ENCODE measurements around the gene POU2F1. TPM values are rescaled to one million over a fixed set of nuclear protein-coding genes. Genes with fewer than 3 reads are reported as not detected.

Gene POU2F1
- total RNA-seq, 1 donor from 2014 or later: 20.2 TPM

DNA sequence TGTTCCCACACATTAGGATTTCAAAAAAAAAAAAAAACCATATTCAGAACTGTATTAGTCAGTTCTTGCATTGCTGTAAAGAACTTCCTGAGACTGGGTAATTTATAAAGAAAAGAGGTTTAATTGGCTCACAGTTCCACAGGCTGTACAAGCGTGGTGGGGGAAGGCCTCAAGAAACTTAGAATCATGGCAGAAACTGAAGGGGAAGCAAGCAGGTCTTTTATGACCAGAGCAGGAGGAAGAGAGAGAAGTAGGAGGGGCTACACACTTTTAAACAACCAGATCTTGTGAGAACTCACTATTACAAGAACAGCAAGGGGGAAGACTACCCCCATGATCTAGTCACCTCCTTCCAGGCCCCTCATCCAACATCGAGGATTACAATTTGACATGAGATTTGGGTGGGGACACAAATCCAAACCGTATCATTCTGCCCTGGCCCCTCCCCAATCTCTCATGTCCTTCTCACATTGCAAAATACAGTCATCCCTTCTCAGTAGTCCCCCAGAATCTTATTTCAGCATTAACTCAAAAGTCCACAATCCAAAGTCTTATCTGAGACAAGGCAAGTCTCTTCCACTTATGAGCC lies 51.8 kb downstream of the POU2F1 start:
- Mint-ChIP-seq H3K27me3 (ENCODE audit: insufficient read depth) (no peaks in the 10 kb centered on the region), H3K4me3 (no peak overlapping the region), H3K27ac (no peak overlapping the region), H3K36me3 (ENCODE audit: low read depth) (no peaks in the 10 kb centered on the region), H3K4me1 (ENCODE audit: low read depth) (peaks cover 52% of the 10 kb centered on the region), H3K9me3 (no peaks in the 10 kb centered on the region)
- no peak for DNase-seq (ENCODE audit: low spot score)
- intact Hi-C loops (cut with micrococcal nuclease): no loop called here

DNA sequence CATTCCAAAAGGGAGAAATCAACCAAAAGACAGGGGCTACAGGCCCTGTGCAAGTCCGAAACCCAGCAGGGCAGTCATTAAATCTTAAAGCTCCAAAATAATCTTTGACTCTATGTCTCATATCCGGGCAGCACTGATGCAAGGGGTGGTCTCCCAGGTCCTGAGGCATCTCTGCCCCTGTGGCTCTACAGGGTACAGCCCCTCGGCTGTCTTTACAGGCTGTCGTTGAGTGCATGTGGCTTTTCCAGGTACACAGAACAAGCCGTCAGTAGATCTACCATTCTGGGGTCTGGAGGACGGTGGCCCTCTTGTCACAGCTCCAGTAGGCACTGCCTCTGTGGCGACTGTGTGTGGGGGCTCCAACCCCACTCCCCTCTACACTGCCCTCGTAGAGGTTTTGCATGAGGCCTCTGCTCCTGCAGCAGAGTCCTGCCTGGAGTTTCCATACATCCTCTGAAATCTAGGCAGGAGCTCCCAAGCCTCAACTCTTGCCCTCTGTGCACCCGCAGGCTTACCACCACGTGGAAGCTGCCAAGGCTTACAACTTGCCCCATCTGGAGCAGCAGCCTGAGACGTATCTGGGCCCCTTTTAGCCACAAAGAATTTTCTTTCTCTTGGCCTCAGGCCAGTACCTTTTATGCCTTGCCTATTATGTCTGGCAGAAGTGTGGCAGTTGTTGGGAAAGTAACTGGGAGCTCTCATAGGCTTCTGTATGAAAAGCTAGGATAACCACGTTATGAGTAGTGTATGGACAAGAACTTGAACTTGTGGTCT lies 52.5 kb downstream of the POU2F1 start:
- Mint-ChIP-seq H3K27ac (no peak overlapping the region), H3K4me1 (ENCODE audit: low read depth) (peaks cover 52% of the 10 kb centered on the region), H3K4me3 (no peak overlapping the region), H3K27me3 (ENCODE audit: insufficient read depth) (no peaks in the 10 kb centered on the region), H3K36me3 (ENCODE audit: low read depth) (no peaks in the 10 kb centered on the region), H3K9me3 (no peaks in the 10 kb centered on the region)
- no peak for DNase-seq (ENCODE audit: low spot score)
- intact Hi-C loops (cut with micrococcal nuclease): no loop called here

DNA sequence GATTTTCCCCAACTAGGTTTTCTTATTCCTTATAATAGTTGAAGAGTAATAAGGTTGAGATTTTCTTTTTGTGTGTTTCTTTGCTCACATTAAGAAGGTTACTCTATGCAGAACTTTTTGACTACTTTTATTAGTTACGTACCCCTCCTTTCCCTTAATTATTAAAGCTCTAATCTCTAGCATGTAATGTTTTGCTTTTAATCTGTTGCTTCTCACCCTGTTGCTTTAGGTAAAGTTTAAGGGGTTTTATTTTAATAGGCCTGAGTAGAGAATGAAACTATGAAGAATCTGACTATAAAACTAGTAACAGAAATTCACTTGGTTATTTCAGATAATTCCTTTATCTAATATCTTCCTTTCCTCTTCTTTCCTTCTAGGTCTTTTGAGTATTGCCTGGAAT lies 53.4 kb downstream of the POU2F1 start:
- H3K27me3 Mint-ChIP-seq (ENCODE audit: insufficient read depth): no peaks in the 10 kb centered on the region
- H3K4me1 Mint-ChIP-seq (ENCODE audit: low read depth): peaks cover 48% of the 10 kb centered on the region
- no peak for DNase-seq (ENCODE audit: low spot score)
- intact Hi-C loops (cut with micrococcal nuclease): no loop called here
- H3K9me3 Mint-ChIP-seq: no peaks in the 10 kb centered on the region
- H3K4me3 Mint-ChIP-seq: no peak overlapping the region
- no peaks in the 10 kb centered on the region for H3K36me3 Mint-ChIP-seq (ENCODE audit: low read depth)
- no peak overlapping the region for H3K27ac Mint-ChIP-seq

DNA sequence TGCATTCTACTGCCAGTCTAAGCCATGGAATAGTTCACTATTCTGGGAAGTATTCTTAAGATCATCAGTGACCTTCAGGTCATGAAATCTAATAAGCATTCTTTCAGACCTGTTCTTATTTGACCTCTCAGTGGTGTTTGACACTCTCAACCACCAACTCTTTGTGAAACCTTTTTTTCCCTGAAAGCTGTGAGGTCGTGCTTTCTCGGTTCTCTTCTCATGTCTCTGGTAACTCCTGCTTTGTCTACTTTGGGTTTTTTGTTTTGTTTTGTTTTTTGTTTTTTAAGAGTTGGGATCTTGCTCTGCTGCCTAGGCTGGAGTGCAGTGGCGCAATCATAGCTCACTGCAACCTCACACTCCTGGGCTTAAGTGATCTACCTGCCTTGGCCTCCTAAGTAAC lies 56.3 kb downstream of the POU2F1 start:
- intact Hi-C loops (cut with micrococcal nuclease): no loop called here
- H3K4me3 Mint-ChIP-seq: no peak overlapping the region
- peaks cover 48% of the 10 kb centered on the region for H3K4me1 Mint-ChIP-seq (ENCODE audit: low read depth)
- H3K36me3 Mint-ChIP-seq (ENCODE audit: low read depth): no peaks in the 10 kb centered on the region
- H3K27ac Mint-ChIP-seq: peak overlapping the region; percentile 81
- no peaks in the 10 kb centered on the region for H3K9me3 Mint-ChIP-seq
- DNase-seq (ENCODE audit: low spot score): no peak
- H3K27me3 Mint-ChIP-seq (ENCODE audit: insufficient read depth): no peaks in the 10 kb centered on the region

DNA sequence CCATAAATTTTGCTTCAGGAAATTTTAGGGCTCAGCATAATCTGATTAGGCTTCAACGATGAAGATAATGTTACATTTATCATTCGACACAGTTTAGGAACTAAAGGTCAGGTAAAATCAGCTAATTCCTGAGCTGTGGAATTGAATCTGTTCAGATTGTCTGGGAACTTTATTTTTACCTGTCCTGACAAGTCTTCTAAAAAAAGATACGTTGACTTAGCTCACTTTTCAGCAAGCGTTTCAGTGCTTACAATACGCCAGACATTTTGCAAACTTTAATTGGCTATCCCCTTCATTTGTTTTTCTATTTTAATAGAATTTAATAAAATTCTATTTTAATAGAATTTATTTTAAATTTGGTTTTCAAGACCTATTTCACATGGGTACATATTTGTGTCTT lies 57.8 kb downstream of the POU2F1 start:
- DNase-seq (ENCODE audit: low spot score): no peak
- peaks cover 40% of the 10 kb centered on the region for H3K4me1 Mint-ChIP-seq (ENCODE audit: low read depth)
- no peaks in the 10 kb centered on the region for H3K9me3 Mint-ChIP-seq
- H3K4me3 Mint-ChIP-seq: no peak overlapping the region
- H3K27ac Mint-ChIP-seq: no peak overlapping the region
- H3K27me3 Mint-ChIP-seq (ENCODE audit: insufficient read depth): no peaks in the 10 kb centered on the region
- intact Hi-C loops (cut with micrococcal nuclease): no loop called here
- H3K36me3 Mint-ChIP-seq (ENCODE audit: low read depth): no peaks in the 10 kb centered on the region

DNA sequence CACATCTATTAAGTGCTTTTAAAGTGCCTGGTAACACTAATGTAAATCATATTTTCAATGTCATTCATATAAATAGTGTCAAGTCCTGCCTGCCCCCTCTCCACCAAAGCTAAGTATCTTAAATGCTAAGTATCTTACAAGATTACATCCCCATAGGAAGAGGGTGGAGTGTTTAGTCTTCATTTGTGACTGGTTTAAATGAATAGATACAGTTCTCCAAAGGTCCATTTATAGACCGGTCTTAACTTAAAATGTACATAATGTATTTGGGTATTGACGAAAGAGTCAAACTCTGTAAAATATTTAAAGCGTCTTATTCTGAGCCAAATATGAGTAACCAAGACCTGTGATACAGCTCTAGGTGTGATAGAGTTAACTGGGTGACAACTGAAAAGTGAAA lies 60.2 kb downstream of the POU2F1 start:
- no peaks in the 10 kb centered on the region for H3K36me3 Mint-ChIP-seq (ENCODE audit: low read depth)
- no peaks in the 10 kb centered on the region for H3K27me3 Mint-ChIP-seq (ENCODE audit: insufficient read depth)
- intact Hi-C loops (cut with micrococcal nuclease): no loop called here
- no peak for DNase-seq (ENCODE audit: low spot score)
- H3K9me3 Mint-ChIP-seq: no peaks in the 10 kb centered on the region
- H3K4me3 Mint-ChIP-seq: no peak overlapping the region
- no peak overlapping the region for H3K27ac Mint-ChIP-seq
- peaks cover 21% of the 10 kb centered on the region for H3K4me1 Mint-ChIP-seq (ENCODE audit: low read depth)

DNA sequence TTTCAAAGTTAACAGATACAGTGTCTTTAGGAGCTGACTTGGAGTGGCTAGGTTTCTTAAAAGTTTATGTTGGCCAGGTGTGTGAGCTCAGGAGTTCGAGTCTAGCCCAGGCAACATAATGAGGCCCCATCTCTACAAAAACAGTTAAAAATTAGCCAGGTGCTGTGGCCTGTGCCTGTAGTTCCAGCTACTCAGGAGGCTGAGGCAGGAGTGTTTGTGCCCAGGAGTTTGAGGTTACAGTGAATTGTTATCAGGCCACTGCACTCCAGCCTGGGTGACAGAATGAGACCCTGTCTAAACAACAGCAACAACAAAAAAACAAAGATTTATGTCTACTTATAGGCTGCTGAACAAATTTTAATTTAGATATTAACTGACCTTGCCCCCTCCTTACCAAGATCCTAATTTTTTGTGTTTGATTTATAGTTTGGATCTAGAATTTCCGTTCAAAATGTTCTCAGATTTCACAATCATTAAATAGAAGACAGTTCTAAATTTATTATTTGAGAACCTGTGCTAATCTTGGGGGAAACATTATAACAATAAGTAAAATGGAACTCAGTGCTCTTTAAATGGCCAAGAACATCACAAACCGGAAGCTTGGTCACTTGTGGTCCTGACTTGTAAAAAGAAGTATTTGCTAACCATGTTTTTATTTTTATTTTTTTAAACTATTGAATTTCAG lies 67.8 kb downstream of the POU2F1 start:
- H3K9me3 Mint-ChIP-seq: peaks cover 8% of the 10 kb centered on the region
- peaks cover 7% of the 10 kb centered on the region for H3K4me1 Mint-ChIP-seq (ENCODE audit: low read depth)
- peaks cover 2% of the 10 kb centered on the region for H3K36me3 Mint-ChIP-seq (ENCODE audit: low read depth)
- no peak for DNase-seq (ENCODE audit: low spot score)
- intact Hi-C loops (cut with micrococcal nuclease): no loop called here
- H3K4me3 Mint-ChIP-seq: no peak overlapping the region
- no peaks in the 10 kb centered on the region for H3K27me3 Mint-ChIP-seq (ENCODE audit: insufficient read depth)
- H3K27ac Mint-ChIP-seq: no peak overlapping the region

DNA sequence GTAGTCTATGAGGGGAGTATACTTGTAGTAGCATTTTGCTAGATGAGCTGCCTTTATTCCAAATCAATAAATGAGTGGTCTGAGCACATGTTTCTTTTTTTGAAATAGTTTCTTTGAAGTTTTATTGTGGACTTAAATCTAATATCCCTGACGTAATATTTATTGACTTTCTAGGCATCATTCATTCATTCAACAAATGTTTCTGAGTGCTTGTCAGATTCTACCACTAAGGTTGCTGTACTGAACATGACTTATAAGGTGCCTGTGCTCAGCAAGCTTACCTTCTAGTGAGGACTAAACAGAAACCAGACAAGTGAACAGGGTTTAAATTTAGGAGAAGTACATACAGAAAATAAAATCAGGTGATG lies 68.4 kb downstream of the POU2F1 start:
- intact Hi-C loops (cut with micrococcal nuclease): no loop called here
- Mint-ChIP-seq H3K27me3 (ENCODE audit: insufficient read depth) (no peaks in the 10 kb centered on the region), H3K9me3 (peaks cover 11% of the 10 kb centered on the region), H3K36me3 (ENCODE audit: low read depth) (peaks cover 4% of the 10 kb centered on the region), H3K4me3 (no peak overlapping the region), H3K27ac (no peak overlapping the region), H3K4me1 (ENCODE audit: low read depth) (peaks cover 7% of the 10 kb centered on the region)
- no peak for DNase-seq (ENCODE audit: low spot score)

DNA sequence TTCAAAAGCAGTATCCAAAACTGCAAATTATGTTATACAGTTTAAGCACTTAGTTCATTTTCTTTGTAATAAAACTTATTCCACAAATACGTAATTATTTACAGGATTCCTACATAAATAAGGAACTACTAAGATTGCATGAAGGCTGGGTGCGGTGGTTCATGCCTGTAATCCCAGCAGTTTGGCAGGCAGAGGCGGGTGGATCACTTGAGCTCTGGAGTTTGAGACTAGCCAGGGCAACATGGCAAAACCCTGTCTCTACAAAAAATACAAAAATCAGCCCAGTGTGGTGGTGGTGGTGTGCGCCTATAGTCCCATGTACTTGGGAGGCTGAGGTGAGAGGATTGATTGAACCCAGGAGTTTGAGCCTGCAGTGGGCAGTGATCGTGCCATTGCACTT lies 69.3 kb downstream of the POU2F1 start:
- H3K36me3 Mint-ChIP-seq (ENCODE audit: low read depth): peaks cover 4% of the 10 kb centered on the region
- DNase-seq (ENCODE audit: low spot score): no peak
- H3K9me3 Mint-ChIP-seq: peaks cover 11% of the 10 kb centered on the region
- peaks cover 11% of the 10 kb centered on the region for H3K4me1 Mint-ChIP-seq (ENCODE audit: low read depth)
- no peaks in the 10 kb centered on the region for H3K27me3 Mint-ChIP-seq (ENCODE audit: insufficient read depth)
- H3K27ac Mint-ChIP-seq: no peak overlapping the region
- intact Hi-C loops (cut with micrococcal nuclease): no loop called here
- no peak overlapping the region for H3K4me3 Mint-ChIP-seq

DNA sequence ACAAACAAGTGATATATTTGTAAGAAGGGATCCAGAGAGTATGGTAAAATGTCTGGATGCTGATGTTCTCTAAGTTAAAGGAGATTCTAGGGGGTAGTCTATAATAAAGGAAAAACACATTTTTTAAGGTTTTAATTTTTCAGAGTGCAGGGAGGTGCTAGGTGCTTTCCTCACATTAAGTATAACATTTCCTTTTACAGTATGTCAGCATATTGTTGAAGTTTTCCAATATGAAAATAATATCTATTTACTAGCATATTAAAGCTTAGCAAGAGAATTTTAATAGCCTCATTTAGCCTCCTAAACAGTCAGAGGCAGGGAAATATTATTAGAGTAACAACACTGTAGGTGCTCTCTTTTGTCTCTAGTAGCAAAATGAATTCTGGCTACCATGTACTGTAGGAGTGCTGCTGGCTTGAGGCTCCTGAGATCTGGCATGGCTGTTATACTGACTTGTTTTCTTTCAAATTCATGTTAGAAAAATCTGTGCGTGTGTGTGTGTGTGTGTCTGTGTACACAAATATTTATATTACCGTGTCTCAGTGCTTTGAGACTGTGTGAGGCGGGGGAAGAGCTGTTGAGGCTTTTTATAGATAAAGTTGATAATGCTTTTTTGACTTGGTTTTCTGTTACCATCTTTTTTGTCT lies 71.0 kb downstream of the POU2F1 start:
- DNase-seq (ENCODE audit: low spot score): no peak
- H3K9me3 Mint-ChIP-seq: peaks cover 11% of the 10 kb centered on the region
- intact Hi-C loops (cut with micrococcal nuclease): no loop called here
- H3K27me3 Mint-ChIP-seq (ENCODE audit: insufficient read depth): no peaks in the 10 kb centered on the region
- no peak overlapping the region for H3K27ac Mint-ChIP-seq
- no peak overlapping the region for H3K4me3 Mint-ChIP-seq
- H3K36me3 Mint-ChIP-seq (ENCODE audit: low read depth): peaks cover 4% of the 10 kb centered on the region
- H3K4me1 Mint-ChIP-seq (ENCODE audit: low read depth): peaks cover 11% of the 10 kb centered on the region

DNA sequence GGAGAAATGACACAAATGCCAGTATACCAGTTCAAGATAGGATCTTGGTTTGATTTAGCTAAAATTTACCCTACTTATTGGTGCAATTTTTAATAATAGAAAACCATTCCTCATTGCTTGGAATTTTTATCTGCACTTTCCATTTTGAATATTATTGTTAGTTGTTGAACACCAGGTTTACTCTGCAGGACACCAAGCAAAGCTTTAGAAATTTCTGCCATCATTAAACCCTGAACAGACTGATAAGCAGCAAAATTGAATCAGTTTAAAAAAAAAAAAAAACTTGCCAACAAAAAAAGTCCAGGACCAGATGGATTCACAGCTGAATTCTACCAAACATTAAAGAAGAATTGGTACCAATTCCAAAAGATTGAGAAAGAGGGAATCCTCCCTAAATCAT lies 71.5 kb downstream of the POU2F1 start:
- peaks cover 9% of the 10 kb centered on the region for H3K4me1 Mint-ChIP-seq (ENCODE audit: low read depth)

DNA sequence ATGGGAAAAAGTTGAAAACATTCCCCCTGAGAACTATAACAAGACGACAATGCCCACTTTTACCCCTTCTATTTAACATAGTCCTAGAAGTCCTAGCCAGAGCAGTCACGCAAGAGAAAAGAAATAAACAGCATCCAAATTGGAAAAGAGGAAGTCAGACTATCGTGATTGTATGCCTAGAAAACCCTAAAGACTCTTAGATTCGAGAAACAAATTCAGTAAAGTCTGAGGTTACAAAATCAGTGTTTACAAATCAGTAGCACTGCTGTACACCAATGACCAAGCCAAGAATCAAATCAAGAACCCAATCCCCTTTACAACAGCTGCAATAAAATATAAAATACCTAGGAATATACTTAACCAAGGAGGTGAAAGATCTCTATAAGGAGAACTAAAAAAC lies 72.4 kb downstream of the POU2F1 start:
- Mint-ChIP-seq H3K4me3 (no peak overlapping the region), H3K27me3 (ENCODE audit: insufficient read depth) (no peaks in the 10 kb centered on the region), H3K27ac (no peak overlapping the region), H3K9me3 (peaks cover 11% of the 10 kb centered on the region), H3K36me3 (ENCODE audit: low read depth) (peaks cover 4% of the 10 kb centered on the region), H3K4me1 (ENCODE audit: low read depth) (peaks cover 5% of the 10 kb centered on the region)
- DNase-seq (ENCODE audit: low spot score): no peak
- intact Hi-C loops (cut with micrococcal nuclease): no loop called here

More for the DNA sequence above, 71.5 kb downstream of the POU2F1 start:
- no peak overlapping the region for H3K27ac Mint-ChIP-seq
- intact Hi-C loops (cut with micrococcal nuclease): no loop called here
- no peak overlapping the region for H3K4me3 Mint-ChIP-seq
- H3K27me3 Mint-ChIP-seq (ENCODE audit: insufficient read depth): no peaks in the 10 kb centered on the region
- H3K9me3 Mint-ChIP-seq: peaks cover 11% of the 10 kb centered on the region
- no peak for DNase-seq (ENCODE audit: low spot score)
- peaks cover 4% of the 10 kb centered on the region for H3K36me3 Mint-ChIP-seq (ENCODE audit: low read depth)

DNA sequence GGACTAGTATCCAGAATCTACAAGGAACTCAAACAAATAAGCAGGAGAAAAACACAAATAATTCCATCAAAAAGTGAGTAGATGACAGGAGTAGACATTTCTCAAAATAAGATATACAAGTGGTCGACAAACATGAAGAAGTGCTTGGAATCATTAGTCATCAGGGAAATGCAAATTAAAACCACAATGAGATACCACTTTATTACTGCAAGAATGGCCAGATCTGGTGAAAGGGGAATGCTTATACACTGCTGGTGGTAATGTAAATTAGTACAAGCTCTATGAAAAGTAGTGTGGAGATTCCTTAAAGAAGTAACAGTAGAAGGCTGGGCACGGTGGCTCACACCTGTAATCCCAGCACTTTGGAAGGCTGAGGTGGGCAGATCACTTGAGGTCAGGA lies 73.8 kb downstream of the POU2F1 start:
- Mint-ChIP-seq H3K27me3 (ENCODE audit: insufficient read depth) (no peaks in the 10 kb centered on the region), H3K4me3 (no peak overlapping the region)
- intact Hi-C loops (cut with micrococcal nuclease): no loop called here

More for the DNA sequence above, 73.8 kb downstream of the POU2F1 start:
- Mint-ChIP-seq H3K36me3 (ENCODE audit: low read depth) (peaks cover 4% of the 10 kb centered on the region), H3K9me3 (peaks cover 11% of the 10 kb centered on the region), H3K4me1 (ENCODE audit: low read depth) (peaks cover 5% of the 10 kb centered on the region), H3K27ac (no peak overlapping the region)
- DNase-seq (ENCODE audit: low spot score): no peak
